LNCaP clone FGC (cell line): ENCODE data around the gene CYBA.

Experiments
- DNase-seq: peaks from one replicate; pipeline ENCODE4 v3.0.0-alpha.2; 2011; ENCODE audit warnings: low read depth
- H3K4me3 ChIP-seq: 2 replicates; pipeline ENCODE4 v1.5.1; 2011; ENCODE audit warnings: mild to moderate bottlenecking, low read depth, low read length, control low read depth
- CTCF ChIP-seq: IDR thresholded peaks from 2 replicates; pipeline ENCODE4 v1.5.1; 2012; ENCODE audit warnings: mild to moderate bottlenecking; ENCODE audit not compliant: control insufficient read depth, insufficient read depth; ENCODE audit errors: extremely low read depth

Gene CYBA

GRCh38 chr16:88646345-88647034, 4.4 kb downstream of the CYBA start:
- no peak for TF ChIP-seq CTCF
- DNase-seq: no peak
- H3K4me3 ChIP-seq: no peak overlapping the region

- no peak overlapping the region for H3K4me3 ChIP-seq
- TF ChIP-seq CTCF: no peak
Observed at GRCh38 chr16:88645941-88646340, 4.9 kb downstream of the CYBA start.

GRCh38 chr16:88645455-88645854, 5.4 kb downstream of the CYBA start:
- no peak for TF ChIP-seq CTCF
- H3K4me3 ChIP-seq: no peak overlapping the region
- no peak for DNase-seq

More at GRCh38 chr16:88645941-88646340, 4.9 kb downstream of the CYBA start:
- DNase-seq: no peak

- no peak overlapping the region for H3K4me3 ChIP-seq
- no peak for TF ChIP-seq CTCF
- DNase-seq: no peak
Observed at GRCh38 chr16:88643644-88643932, 7.3 kb downstream of the CYBA start.

GRCh38 chr16:88642881-88643643, 7.8 kb downstream of the CYBA start:
- no peak overlapping the region for H3K4me3 ChIP-seq
- no peak for DNase-seq
- TF ChIP-seq CTCF: no peak

- TF ChIP-seq CTCF: no peak
- H3K4me3 ChIP-seq: no peak overlapping the region
- no peak for DNase-seq
Observed at GRCh38 chr16:88640498-88641247, 10.2 kb downstream of the CYBA start.
